Activated CD8-positive, alpha-beta T cell treated with anti-CD3 and anti-CD28 coated beads, Interleukin-2, amount 10 ng/mL, durations not matched to agents 7 days and 5 days (primary cell): ENCODE data around the gene MRPS34. TPM values are rescaled to one million over a fixed set of nuclear protein-coding genes. Genes with fewer than 3 reads are reported as not detected.

Experiments used
- ATAC-seq: fragments of 150-1000 bp; cut with Tn5 transposase; one replicate; pipeline ENCODE4 v1.10.0; 2021; ENCODE audit warnings: moderate library complexity
- CTCF ChIA-PET: fragments of 350-600 bp; sonication (Branson Sonifier 250); formaldehyde crosslinking; loops from one replicate; lab custom pipeline; 2021; ENCODE audit warnings: antibody characterized with exemption; lab: Charles Lee
- POLR2A ChIA-PET: fragments of 350-600 bp; sonication (Branson Sonifier 250); formaldehyde crosslinking; loops from one replicate; lab custom pipeline; 2021; ENCODE audit warnings: antibody characterized with exemption; lab: Charles Lee
- DNase-seq: peaks from one replicate; pipeline ENCODE4 v3.0.0-alpha.2; 2020
- H3K27ac Mint-ChIP-seq: one replicate; pipeline ENCODE4 v1.8.0; 2021; ENCODE audit warnings: mild to moderate bottlenecking, mixed read lengths
- H3K27me3 Mint-ChIP-seq: one replicate; pipeline ENCODE4 v1.8.0; 2021; ENCODE audit warnings: low read depth, mixed read lengths
- H3K36me3 Mint-ChIP-seq: one replicate; pipeline ENCODE4 v1.8.0; 2021; ENCODE audit warnings: low read depth, mixed read lengths
- H3K4me1 Mint-ChIP-seq: one replicate; pipeline ENCODE4 v1.8.0; 2021; ENCODE audit warnings: low read depth, mixed read lengths
- H3K4me3 Mint-ChIP-seq: one replicate; pipeline ENCODE4 v1.8.0; 2021; ENCODE audit warnings: mild to moderate bottlenecking, mixed read lengths
- H3K9me3 Mint-ChIP-seq: one replicate; pipeline ENCODE4 v1.8.0; 2022; ENCODE audit warnings: mixed read lengths; ENCODE audit not compliant: insufficient read depth
- total RNA-seq, 2 experiments: library from RNA; stranded (reverse); gene quantifications; one replicate each; pipeline ENCODE4 v1.2.3, GENCODE V29; 2021

Gene MRPS34
- total RNA-seq, 2 experiments from 2014 or later: 126 to 135 TPM

- CTCF ChIA-PET: interaction anchor here (0.6 to 4.8 kb wide), 5 partner anchors 10 to 383 kb away, joined by 3 to 41 read pairs (median 3); partner anchors contain the start of genes MAPK8IP3, NUBP2, SPSB3 and TRAF7
- Mint-ChIP-seq H3K27me3 (no peaks in the 10 kb centered on the region), H3K4me3 (peak within 1 kb of the TSS; percentile 99), H3K9me3 (no peaks in the 10 kb centered on the region), H3K27ac (peak within 1 kb of the TSS; percentile 97), H3K36me3 (peaks cover 23% of the 10 kb centered on the region), H3K4me1 (peaks cover 17% of the 10 kb centered on the region)
- peak; percentile 72 for DNase-seq
- peak; percentile 31 for ATAC-seq
- POLR2A ChIA-PET: interaction anchor here (0.8 to 4.7 kb wide), 4 partner anchors 8 to 94 kb away, joined by 5 to 39 read pairs (median 6); partner anchors contain the start of genes JPT2, MAPK8IP3, NUBP2 and SPSB3
Measured at GRCh38 chr16:1772362-1772907, 499 bp downstream of the MRPS34 start, which contains the start of gene EME2. EME2 (plus strand) TSS chr16:1772810; CDS start chr16:1773228, 418 bp downstream.

GRCh38 chr16:1771864-1772361 lies 1.0 kb downstream of the MRPS34 start:
- POLR2A ChIA-PET: interaction anchor here (0.8 to 4.7 kb wide), 5 partner anchors 8 to 351 kb away, joined by 5 to 39 read pairs (median 6); partner anchors contain the start of genes JPT2, MAPK8IP3, NUBP2 and SPSB3
- CTCF ChIA-PET: interaction anchor here (1.2 to 4.8 kb wide), 4 partner anchors 11 to 383 kb away, joined by 3 to 41 read pairs (median 5); partner anchors contain the start of genes MAPK8IP3, NUBP2, SPSB3 and TRAF7
- peak overlapping the region; percentile 99 for H3K4me3 Mint-ChIP-seq
- H3K27me3 Mint-ChIP-seq: no peaks in the 10 kb centered on the region
- DNase-seq (no peak), ATAC-seq (no peak)
- H3K27ac Mint-ChIP-seq: peak overlapping the region; percentile 97
- H3K9me3 Mint-ChIP-seq: no peaks in the 10 kb centered on the region
- H3K4me1 Mint-ChIP-seq: peaks cover 17% of the 10 kb centered on the region
- H3K36me3 Mint-ChIP-seq: peaks cover 25% of the 10 kb centered on the region

GRCh38 chr16:1771188-1771863 lies 1.6 kb downstream of the MRPS34 start, which contains the start of gene NME3:
NME3 (minus strand) TSS chr16:1771543; CDS start chr16:1771534, 9 bp downstream.
- H3K4me1 Mint-ChIP-seq: peaks cover 17% of the 10 kb centered on the region
- H3K36me3 Mint-ChIP-seq: peaks cover 23% of the 10 kb centered on the region
- DNase-seq (peak; percentile 84), ATAC-seq (peak; percentile 55)
- peak within 1 kb of the TSS; percentile 99 for H3K4me3 Mint-ChIP-seq
- ChIA-PET POLR2A (interaction anchor here (0.8 to 4.7 kb wide), 4 partner anchors 9 to 351 kb away, joined by 5 to 39 read pairs (median 6); partner anchors contain the start of genes NUBP2, SPSB3 and UQCC4), CTCF (interaction anchor here (0.7 to 4.8 kb wide), 4 partner anchors 11 to 351 kb away, joined by 3 to 41 read pairs (median 5); partner anchors contain the start of genes MAPK8IP3, NUBP2, SPSB3 and UQCC4)
- H3K27ac Mint-ChIP-seq: peak within 1 kb of the TSS; percentile 97
- H3K27me3 Mint-ChIP-seq: no peaks in the 10 kb centered on the region
- no peaks in the 10 kb centered on the region for H3K9me3 Mint-ChIP-seq

- ATAC-seq: no peak
- DNase-seq: peak; percentile 47
- POLR2A ChIA-PET: interaction anchor here (1.4 to 4.7 kb wide), 3 partner anchors 10 to 350 kb away, joined by 5 to 39 read pairs (median 5); partner anchors contain the start of genes NUBP2, SPSB3 and UQCC4
- H3K27me3 Mint-ChIP-seq: no peaks in the 10 kb centered on the region
- H3K4me3 Mint-ChIP-seq: peak overlapping the region; percentile 99
- CTCF ChIA-PET: interaction anchor here (0.7 to 4.8 kb wide), 2 partner anchors 12 to 65 kb away, joined by 3 to 41 read pairs; partner anchors contain the start of genes MAPK8IP3, NUBP2 and SPSB3
- H3K9me3 Mint-ChIP-seq: no peaks in the 10 kb centered on the region
- H3K4me1 Mint-ChIP-seq: peaks cover 17% of the 10 kb centered on the region
- peaks cover 23% of the 10 kb centered on the region for H3K36me3 Mint-ChIP-seq
- peak overlapping the region; percentile 81 for H3K27ac Mint-ChIP-seq
Measured at GRCh38 chr16:1770328-1771187, 2.4 kb downstream of the MRPS34 start.

- no peak for ATAC-seq
- POLR2A ChIA-PET: interaction anchor here (1.2 to 4.7 kb wide), 4 partner anchors 10 to 349 kb away, joined by 3 to 39 read pairs (median 5); partner anchors contain the start of genes NUBP2, SPSB3 and UQCC4
Measured at GRCh38 chr16:1769402-1770300, 3.3 kb downstream of the MRPS34 start.

GRCh38 chr16:1768767-1769401 lies 4.0 kb downstream of the MRPS34 start:
- ATAC-seq (no peak), DNase-seq (no peak)
- POLR2A ChIA-PET: interaction anchor here (1.2 kb wide), 1 partner anchor 63 kb away, joined by 3 read pairs; no protein-coding TSS in a partner anchor
- H3K36me3 Mint-ChIP-seq: peaks cover 23% of the 10 kb centered on the region
- no peaks in the 10 kb centered on the region for H3K9me3 Mint-ChIP-seq
- CTCF ChIA-PET: no interaction called here
- no peaks in the 10 kb centered on the region for H3K27me3 Mint-ChIP-seq
- no peak overlapping the region for H3K4me3 Mint-ChIP-seq
- H3K4me1 Mint-ChIP-seq: peaks cover 11% of the 10 kb centered on the region
- no peak overlapping the region for H3K27ac Mint-ChIP-seq

More at GRCh38 chr16:1769402-1770300, 3.3 kb downstream of the MRPS34 start:
- CTCF ChIA-PET: no interaction called here
- DNase-seq: no peak
- H3K27ac Mint-ChIP-seq: peak overlapping the region; percentile 81
- H3K4me1 Mint-ChIP-seq: peaks cover 12% of the 10 kb centered on the region
- peaks cover 23% of the 10 kb centered on the region for H3K36me3 Mint-ChIP-seq
- no peaks in the 10 kb centered on the region for H3K9me3 Mint-ChIP-seq
- no peaks in the 10 kb centered on the region for H3K27me3 Mint-ChIP-seq
- peak overlapping the region; percentile 99 for H3K4me3 Mint-ChIP-seq

- no peak overlapping the region for H3K27ac Mint-ChIP-seq
- H3K4me3 Mint-ChIP-seq: no peak overlapping the region
- DNase-seq: no peak
- CTCF ChIA-PET: no interaction called here
- no peak for ATAC-seq
- H3K9me3 Mint-ChIP-seq: no peaks in the 10 kb centered on the region
- H3K36me3 Mint-ChIP-seq: peaks cover 23% of the 10 kb centered on the region
- no peaks in the 10 kb centered on the region for H3K27me3 Mint-ChIP-seq
- H3K4me1 Mint-ChIP-seq: peaks cover 11% of the 10 kb centered on the region
- POLR2A ChIA-PET: no interaction called here
Measured at GRCh38 chr16:1768061-1768766, 4.7 kb downstream of the MRPS34 start.

GRCh38 chr16:1767116-1767994 lies 5.6 kb downstream of the MRPS34 start:
- DNase-seq (no peak), ATAC-seq (no peak)
- Mint-ChIP-seq H3K4me1 (peaks cover 11% of the 10 kb centered on the region), H3K27ac (no peak overlapping the region), H3K36me3 (peaks cover 21% of the 10 kb centered on the region), H3K9me3 (no peaks in the 10 kb centered on the region), H3K27me3 (no peaks in the 10 kb centered on the region), H3K4me3 (no peak overlapping the region)
- POLR2A ChIA-PET: interaction anchor here (0.6 kb wide), 1 partner anchor 17 kb away, joined by 3 read pairs; no protein-coding TSS in a partner anchor
- CTCF ChIA-PET: no interaction called here

- Mint-ChIP-seq H3K36me3 (peaks cover 18% of the 10 kb centered on the region), H3K4me3 (no peak overlapping the region), H3K4me1 (peaks cover 9% of the 10 kb centered on the region), H3K27me3 (no peaks in the 10 kb centered on the region), H3K9me3 (no peaks in the 10 kb centered on the region), H3K27ac (no peak overlapping the region)
- POLR2A ChIA-PET: no interaction called here
- CTCF ChIA-PET: no interaction called here
- DNase-seq (no peak), ATAC-seq (no peak)
Measured at GRCh38 chr16:1766701-1767100, 6.2 kb downstream of the MRPS34 start.
